HFF-Myc (cell line): ENCODE results near the gene NCR3LG1.

Experiments used
- DNase-seq: peaks from one replicate; pipeline ENCODE4 v3.0.0-alpha.2; 2011; ENCODE audit warnings: low read depth; ENCODE audit errors: extremely low read depth
- H3K4me3 ChIP-seq: replicated peaks from 2 replicates; pipeline ENCODE4 v1.5.1; 2011; ENCODE audit warnings: low read depth, mild to moderate bottlenecking, control low read depth, low read length
- TF ChIP-seq, protein P1 (sequence below): IDR thresholded peaks from 2 replicates; pipeline ENCODE4 v1.5.1; 2012; ENCODE audit warnings: mild to moderate bottlenecking, low read depth, low read length, control low read depth; ENCODE audit errors: missing control alignments

Gene NCR3LG1

DNA sequence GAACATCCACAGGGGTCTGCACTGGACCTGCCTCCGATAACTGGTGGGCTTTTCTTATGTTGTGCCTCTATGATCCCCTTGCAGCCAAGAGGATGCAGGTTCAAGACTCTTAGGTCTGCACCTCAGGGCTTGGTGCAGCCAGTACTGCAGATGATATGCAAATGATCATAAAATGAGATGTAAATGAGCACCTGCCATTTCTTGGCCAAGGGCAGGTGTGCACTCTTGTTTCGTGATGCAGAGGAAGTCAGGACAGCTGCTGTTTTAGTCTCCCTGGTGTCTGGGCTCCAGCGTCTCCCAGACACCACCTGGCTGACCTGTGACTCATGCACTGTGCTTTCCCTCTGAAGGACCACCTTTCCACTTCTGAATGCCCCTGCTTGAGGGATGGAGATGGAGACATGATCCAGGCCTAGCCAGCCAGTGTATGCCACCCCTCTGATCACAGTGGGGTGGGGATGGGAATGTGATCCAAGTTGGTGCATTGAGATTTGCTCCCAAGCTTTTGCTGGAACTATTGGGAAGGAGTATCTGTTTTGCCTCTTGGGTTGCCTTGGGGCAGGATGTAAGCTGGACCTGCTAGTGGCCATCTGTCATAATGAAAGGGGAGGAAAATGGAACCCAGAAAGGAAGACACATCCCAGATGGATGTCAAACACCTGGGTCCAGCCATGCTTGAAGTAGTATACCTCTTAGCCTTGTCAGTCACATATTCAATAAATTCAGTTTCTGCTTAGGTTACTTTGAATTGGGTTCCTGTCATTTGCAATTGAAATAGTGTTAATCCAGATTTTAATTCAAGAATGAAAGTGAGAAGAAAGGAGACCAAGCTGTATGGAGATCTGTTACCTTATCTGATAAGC, 40.1 kb downstream of the NCR3LG1 start:
- H3K4me3 ChIP-seq, result no peak overlapping the region
- no peak for DNase-seq
- TF ChIP-seq, protein P1, sequence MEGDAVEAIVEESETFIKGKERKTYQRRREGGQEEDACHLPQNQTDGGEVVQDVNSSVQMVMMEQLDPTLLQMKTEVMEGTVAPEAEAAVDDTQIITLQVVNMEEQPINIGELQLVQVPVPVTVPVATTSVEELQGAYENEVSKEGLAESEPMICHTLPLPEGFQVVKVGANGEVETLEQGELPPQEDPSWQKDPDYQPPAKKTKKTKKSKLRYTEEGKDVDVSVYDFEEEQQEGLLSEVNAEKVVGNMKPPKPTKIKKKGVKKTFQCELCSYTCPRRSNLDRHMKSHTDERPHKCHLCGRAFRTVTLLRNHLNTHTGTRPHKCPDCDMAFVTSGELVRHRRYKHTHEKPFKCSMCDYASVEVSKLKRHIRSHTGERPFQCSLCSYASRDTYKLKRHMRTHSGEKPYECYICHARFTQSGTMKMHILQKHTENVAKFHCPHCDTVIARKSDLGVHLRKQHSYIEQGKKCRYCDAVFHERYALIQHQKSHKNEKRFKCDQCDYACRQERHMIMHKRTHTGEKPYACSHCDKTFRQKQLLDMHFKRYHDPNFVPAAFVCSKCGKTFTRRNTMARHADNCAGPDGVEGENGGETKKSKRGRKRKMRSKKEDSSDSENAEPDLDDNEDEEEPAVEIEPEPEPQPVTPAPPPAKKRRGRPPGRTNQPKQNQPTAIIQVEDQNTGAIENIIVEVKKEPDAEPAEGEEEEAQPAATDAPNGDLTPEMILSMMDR, result no peak

DNA sequence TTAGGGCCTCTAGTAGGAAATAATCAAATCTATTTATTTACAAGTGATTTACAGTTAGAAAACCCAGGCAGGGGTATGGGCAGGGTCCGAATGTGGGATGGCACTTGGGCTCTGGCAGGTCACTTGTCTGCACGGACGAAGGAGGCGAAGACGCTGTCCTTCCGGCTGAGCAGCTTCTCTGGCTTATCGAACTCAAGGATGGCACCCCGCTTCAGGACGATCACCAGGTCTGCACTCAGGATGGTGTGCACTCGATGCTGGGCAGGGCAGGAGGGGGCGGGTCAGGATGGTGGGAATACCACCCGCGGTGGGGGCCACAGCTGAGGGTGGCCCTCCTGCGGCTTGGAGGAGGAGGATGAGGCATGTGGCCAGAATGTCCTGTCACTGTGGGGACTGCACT, 41.3 kb downstream of the NCR3LG1 start:
- no peak for DNase-seq

DNA sequence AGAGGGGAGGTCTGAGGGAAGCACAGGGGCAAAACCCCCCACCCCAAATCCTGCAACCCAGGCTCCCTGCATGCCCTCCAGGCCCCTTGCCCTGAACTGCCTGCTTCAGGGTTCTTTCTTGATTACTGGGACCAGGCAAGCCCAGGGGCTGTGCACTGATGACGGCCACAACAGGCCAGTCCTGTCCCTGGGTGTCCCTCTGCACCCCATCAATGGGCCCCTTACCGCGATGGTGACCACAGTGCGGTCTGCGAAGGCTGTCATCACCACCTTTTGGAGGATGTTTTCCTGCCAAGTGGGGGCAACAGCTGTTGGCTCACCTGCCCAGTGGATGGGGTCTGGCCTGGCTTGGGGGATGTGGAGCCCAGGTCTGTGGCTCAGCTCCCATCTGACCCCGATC, 41.9 kb downstream of the NCR3LG1 start:
- no peak for DNase-seq
- TF ChIP-seq, protein P1, result no peak
- no peak overlapping the region for H3K4me3 ChIP-seq

More for the DNA sequence above, 41.3 kb downstream of the NCR3LG1 start:
- TF ChIP-seq, protein P1, result no peak
- no peak overlapping the region for H3K4me3 ChIP-seq

DNA sequence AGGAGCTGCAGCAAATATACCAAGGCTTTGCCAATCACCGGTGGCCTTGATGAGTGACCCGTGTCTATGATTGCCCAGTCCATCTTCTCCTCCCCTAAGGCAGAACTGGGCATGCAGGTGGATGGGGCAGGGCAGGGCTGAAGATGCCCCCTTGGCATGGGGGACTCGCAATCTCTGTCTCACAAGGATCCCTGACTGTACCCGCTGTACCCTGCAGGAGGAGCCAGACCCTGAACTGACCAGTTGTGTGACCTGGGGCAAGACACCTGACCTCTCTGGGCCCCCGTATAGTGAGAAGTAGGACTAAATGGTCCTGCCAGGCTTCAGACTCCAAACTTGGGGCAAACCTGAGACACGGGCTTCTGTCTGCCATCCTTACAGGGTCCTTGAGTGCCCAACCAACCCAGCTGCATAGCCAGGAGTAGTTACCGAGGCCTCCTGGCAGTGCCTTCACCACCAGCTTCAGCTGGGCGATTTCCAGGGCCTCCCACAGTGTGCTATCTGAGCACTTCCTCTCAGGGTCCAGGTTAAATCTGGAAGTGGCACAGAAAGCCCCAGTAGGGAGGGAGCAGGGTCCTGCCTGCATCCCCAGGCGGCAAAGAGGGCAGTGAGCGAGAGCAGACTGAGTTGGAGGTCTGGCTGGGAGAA, 43.3 kb downstream of the NCR3LG1 start:
- no peak overlapping the region for H3K4me3 ChIP-seq
- TF ChIP-seq, protein P1, result no peak
- no peak for DNase-seq

DNA sequence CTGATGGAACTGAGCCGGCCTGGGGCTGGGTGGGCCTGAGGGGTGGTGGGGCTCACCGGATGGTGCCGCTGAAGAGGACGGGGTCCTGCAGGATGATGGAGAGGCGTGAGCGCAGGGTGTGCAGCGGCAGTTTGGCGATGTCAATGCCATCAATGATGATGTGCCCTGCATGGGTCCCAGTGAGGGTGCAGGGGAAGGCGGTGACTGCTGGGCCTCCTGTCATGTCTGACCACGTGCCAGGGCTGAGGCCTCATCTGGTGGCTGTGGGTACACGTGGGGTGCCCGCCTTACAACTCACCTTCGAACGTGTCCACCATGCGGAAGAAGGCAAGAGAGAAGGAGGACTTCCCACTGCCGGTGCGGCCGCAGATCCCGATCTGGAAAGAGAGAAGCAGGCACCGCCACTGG, 44.0 kb downstream of the NCR3LG1 start:
- TF ChIP-seq, protein P1, result no peak
- H3K4me3 ChIP-seq, result no peak overlapping the region
- DNase-seq, result no peak

DNA sequence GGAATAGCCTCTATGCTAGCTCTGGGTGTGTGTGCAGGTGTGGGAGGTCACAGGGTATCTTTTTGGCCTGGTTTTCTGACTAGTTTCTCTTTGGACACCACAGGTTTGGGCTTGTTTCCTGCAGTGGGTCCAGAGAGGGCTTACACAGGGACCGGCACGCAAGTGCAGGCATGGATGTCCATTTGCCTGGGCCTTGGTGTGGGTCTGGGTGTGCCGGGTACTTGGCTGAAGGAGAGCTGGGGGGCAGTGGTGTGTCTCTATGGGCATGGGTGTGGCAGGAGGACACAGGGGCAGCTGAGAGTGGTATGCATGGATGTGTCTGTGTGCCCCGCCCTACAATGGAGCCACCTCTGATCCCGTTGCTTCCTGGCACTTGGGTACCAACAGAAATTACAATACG, 44.4 kb downstream of the NCR3LG1 start:
- H3K4me3 ChIP-seq, result no peak overlapping the region
- TF ChIP-seq, protein P1, result no peak
- DNase-seq, result no peak
